HCT116 (cell line): ENCODE measurements around the gene ABCC1. TPM values are rescaled to one million over a fixed set of nuclear protein-coding genes. Genes with fewer than 3 reads are reported as not detected.

Experiments
- ATAC-seq: fragments of 200-7000 bp; cut with Tn5 transposase; 2 replicates; pipeline ENCODE4 v1.9.1; 2020; ENCODE audit warnings: mild to moderate bottlenecking, moderate library complexity
- BruUV-seq: library from RNA; stranded (reverse); fragments of 400-500 nt; replicated peaks from 2 replicates; lab custom pipeline; 2021; lab: Mats Ljungman, UMichigan
- CTCF ChIA-PET: fragments of 300-600 bp; sonication (Branson Sonifier 250); formaldehyde crosslinking; loops from one replicate; lab custom pipeline; 2021; ENCODE audit warnings: antibody characterized with exemption; lab: Charles Lee
- POLR2A ChIA-PET: fragments of 300-600, 350-600 bp; sonication (Branson Sonifier 250); formaldehyde crosslinking; loops from one replicate; lab custom pipeline; 2021; ENCODE audit warnings: antibody characterized with exemption; lab: Charles Lee
- RAD21 ChIA-PET, 2 experiments: fragments of 300-600 bp; sonication (Branson Sonifier 250); formaldehyde crosslinking; loops; one replicate each; lab custom pipeline; 2023; ENCODE audit warnings: low total read pairs in 2 of 2; ENCODE audit not compliant: uncharacterized antibody in 2 of 2, unreplicated experiment in 2 of 2, low non-redundant PET in 1 of 2; lab: Charles Lee
- DNase-seq: peaks from one replicate; pipeline ENCODE4 v3.0.0-alpha.2; 2010; ENCODE audit warnings: low read depth, low spot score
- H2AFZ ChIP-seq: fragments of 200-600 bp; shearing (Covaris generic), sonication (generic); 2 replicates; pipeline ENCODE4 v1.6.1; 2017; ENCODE audit warnings: low read depth, mixed run types, mixed read lengths, antibody characterized with exemption, low read length; ENCODE audit not compliant: poor library complexity, severe bottlenecking
- H3K27ac ChIP-seq: 2 replicates; pipeline ENCODE4 v1.5.1; 2012; ENCODE audit warnings: low read depth, low read length
- H3K27me3 ChIP-seq: fragments of 200-600 bp; sonication (generic); 2 replicates; pipeline ENCODE4 v1.6.1; 2016; ENCODE audit warnings: mixed run types, low read length, mixed read lengths; ENCODE audit not compliant: insufficient read depth
- H3K36me3 ChIP-seq, 2 experiments: fragments of 200-500 bp in 1 of 2; fragments of 200-600 bp in 1 of 2; sonication (Bioruptor generic) in 1 of 2; sonication (generic) in 1 of 2; 2 replicates each; pipeline versions ENCODE4 v1.5.1 to v1.6.1; 2014 to 2016; ENCODE audit warnings: low read length in 2 of 2, inconsistent platforms in 1 of 2, mixed read lengths in 1 of 2, mixed run types in 1 of 2; ENCODE audit not compliant: insufficient read depth in 2 of 2, control insufficient read depth in 1 of 2
- H3K4me1 ChIP-seq, 2 experiments: fragments of 200-600 bp in 1 of 2; sonication (generic) in 1 of 2; 2 replicates each; pipeline versions ENCODE4 v1.5.1 to v1.6.1; 2012 to 2017; ENCODE audit warnings: low read length in 2 of 2, inconsistent platforms in 1 of 2, mild to moderate bottlenecking in 1 of 2, mixed read lengths in 1 of 2, mixed run types in 1 of 2, moderate library complexity in 1 of 2; ENCODE audit not compliant: insufficient read depth in 2 of 2, control insufficient read depth in 1 of 2
- H3K4me2 ChIP-seq: fragments of 200-600 bp; sonication (generic); 2 replicates; pipeline ENCODE4 v1.6.1; 2017; ENCODE audit warnings: mixed run types, low read length, mixed read lengths
- H3K4me3 ChIP-seq, 2 experiments: fragments of 200-600 bp in 1 of 2; sonication (generic) in 1 of 2; replicated peaks in 1 of 2; 2 replicates each; pipeline ENCODE4 v1.5.1; 2011 to 2016; ENCODE audit warnings: low read length in 2 of 2, control low read depth in 1 of 2, low read depth in 1 of 2, mild to moderate bottlenecking in 1 of 2, mixed read lengths in 1 of 2, mixed run types in 1 of 2
- H3K79me2 ChIP-seq: fragments of 200-600 bp; sonication (generic); 2 replicates; pipeline ENCODE4 v1.6.1; 2017; ENCODE audit warnings: mild to moderate bottlenecking, mixed run types, low read length, moderate library complexity, mixed read lengths; ENCODE audit not compliant: insufficient read depth
- H3K9ac ChIP-seq: fragments of 200-600 bp; sonication (generic); 2 replicates; pipeline ENCODE4 v1.6.1; 2016; ENCODE audit warnings: low read length, mixed read lengths
- H3K9me2 ChIP-seq: fragments of 200-600 bp; sonication (generic), shearing (Covaris generic); 2 replicates; pipeline ENCODE4 v1.6.1; 2017; ENCODE audit warnings: mixed run types, mild to moderate bottlenecking, moderate library complexity; ENCODE audit not compliant: insufficient read depth
- H3K9me3 ChIP-seq, 2 experiments: fragments of 200-500 bp in 1 of 2; fragments of 200-600 bp in 1 of 2; sonication (Bioruptor generic) in 1 of 2; sonication (generic) in 1 of 2; 2 replicates each; pipeline ENCODE4 v1.6.1; 2014 to 2017; ENCODE audit warnings: low read length in 2 of 2, mixed read lengths in 2 of 2, inconsistent platforms in 1 of 2, low read depth in 1 of 2, mild to moderate bottlenecking in 1 of 2, mixed run types in 1 of 2, moderate library complexity in 1 of 2; ENCODE audit not compliant: control insufficient read depth in 1 of 2, insufficient read depth in 1 of 2
- H4K20me1 ChIP-seq: fragments of 200-600 bp; sonication (generic), shearing (Covaris generic); 2 replicates; pipeline ENCODE4 v1.6.1; 2017; ENCODE audit warnings: mixed run types, mild to moderate bottlenecking, moderate library complexity; ENCODE audit not compliant: insufficient read depth
- CEBPB ChIP-seq: IDR thresholded peaks from 2 replicates; pipeline ENCODE4 v1.6.1; 2012; ENCODE audit warnings: low read depth
- ELF1 ChIP-seq: IDR thresholded peaks from 2 replicates; pipeline ENCODE4 v1.6.1; 2012; ENCODE audit warnings: low read depth, borderline replicate concordance
- EZH2 ChIP-seq: fragments of 200-600 bp; sonication (generic); IDR thresholded peaks from 2 replicates; pipeline ENCODE4 v1.6.1; 2017; ENCODE audit warnings: antibody characterized with exemption, mixed run types
- EZH2phosphoT487 ChIP-seq: fragments of 200-600 bp; IDR thresholded peaks from 2 replicates; pipeline ENCODE4 v1.6.1; 2018; ENCODE audit warnings: antibody characterized with exemption, borderline replicate concordance
- FOSL1 ChIP-seq: IDR thresholded peaks from 2 replicates; pipeline ENCODE4 v1.6.1; 2012; ENCODE audit warnings: low read depth
- POLR2A ChIP-seq: IDR thresholded peaks from 2 replicates; pipeline ENCODE4 v1.7.0; 2011; ENCODE audit warnings: borderline replicate concordance; ENCODE audit not compliant: insufficient read depth, insufficient read length; ENCODE audit errors: extremely low read depth
- POLR2AphosphoS5 ChIP-seq: IDR thresholded peaks from 2 replicates; pipeline ENCODE4 v1.6.1; 2011; ENCODE audit warnings: mild to moderate bottlenecking, low read depth, low read length, moderate library complexity
- RAD21 ChIP-seq: IDR thresholded peaks from 2 replicates; pipeline ENCODE4 v1.6.1; 2012; ENCODE audit warnings: low read depth, mild to moderate bottlenecking
- YY1 ChIP-seq: IDR thresholded peaks from 2 replicates; pipeline ENCODE4 v1.6.1; 2011; ENCODE audit warnings: low read length, low read depth, moderate library complexity, mild to moderate bottlenecking; ENCODE audit not compliant: insufficient replicate concordance; ENCODE audit errors: extremely low read depth
- ZNF274 ChIP-seq: fragments of 200-500 bp; sonication (Bioruptor generic); IDR thresholded peaks from 2 replicates; pipeline ENCODE4 v1.6.1; 2014; ENCODE audit warnings: mild to moderate bottlenecking, low read depth, low read length, inconsistent platforms
- intact Hi-C: fragments of 100-400 bp; cut with micrococcal nuclease; formaldehyde crosslinking; loops from 2 replicates; pipeline ENCODE4 v1.10.0; 2022
- total RNA-seq: library from RNA; stranded (reverse); gene quantifications from one replicate; pipeline ENCODE4 v1.2.1, GENCODE V29; 2021; ENCODE audit not compliant: unreplicated experiment
- TF ChIP-seq, protein P1 (sequence below): IDR thresholded peaks from 2 replicates; pipeline ENCODE4 v1.6.1; 2011; ENCODE audit warnings: mild to moderate bottlenecking, low read length, moderate library complexity; ENCODE audit not compliant: insufficient replicate concordance; ENCODE audit errors: extremely low read depth

The ABCC1 gene
- total RNA-seq, 1 experiment from 2014 or later: 61.9 TPM

DNA sequence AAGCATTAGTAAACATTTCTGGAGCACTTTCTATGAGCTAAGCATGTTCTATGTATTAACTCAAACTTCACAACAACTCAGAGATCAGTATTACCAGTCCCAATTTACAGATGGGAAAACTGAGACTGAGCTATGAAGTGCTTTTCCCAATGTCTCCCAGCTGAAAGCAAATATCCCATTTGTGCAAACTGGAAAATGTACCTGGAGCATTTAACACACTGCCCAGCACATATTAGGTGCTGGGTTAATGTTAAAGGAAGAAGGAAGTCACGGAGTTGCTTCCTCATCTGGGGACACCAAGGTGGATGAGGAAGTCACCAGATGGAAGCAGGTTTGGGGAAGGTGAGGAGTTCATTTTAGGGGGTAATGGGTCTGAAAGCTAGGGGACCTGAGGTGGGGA, 207.8 kb downstream of the ABCC1 start:
- ChIA-PET POLR2A (no interaction called here), RAD21 (no interaction called here), CTCF (interaction anchor here (1.0 kb wide), 1 partner anchor 14 kb away, joined by 4 read pairs; no protein-coding TSS in a partner anchor)
- no peak for TF ChIP-seq CEBPB
- no peak for TF ChIP-seq ELF1
- TF ChIP-seq YY1: no peak
- no peak for TF ChIP-seq EZH2
- no peak for TF ChIP-seq RAD21
- TF ChIP-seq ZNF274: no peak
- TF ChIP-seq, protein P1, sequence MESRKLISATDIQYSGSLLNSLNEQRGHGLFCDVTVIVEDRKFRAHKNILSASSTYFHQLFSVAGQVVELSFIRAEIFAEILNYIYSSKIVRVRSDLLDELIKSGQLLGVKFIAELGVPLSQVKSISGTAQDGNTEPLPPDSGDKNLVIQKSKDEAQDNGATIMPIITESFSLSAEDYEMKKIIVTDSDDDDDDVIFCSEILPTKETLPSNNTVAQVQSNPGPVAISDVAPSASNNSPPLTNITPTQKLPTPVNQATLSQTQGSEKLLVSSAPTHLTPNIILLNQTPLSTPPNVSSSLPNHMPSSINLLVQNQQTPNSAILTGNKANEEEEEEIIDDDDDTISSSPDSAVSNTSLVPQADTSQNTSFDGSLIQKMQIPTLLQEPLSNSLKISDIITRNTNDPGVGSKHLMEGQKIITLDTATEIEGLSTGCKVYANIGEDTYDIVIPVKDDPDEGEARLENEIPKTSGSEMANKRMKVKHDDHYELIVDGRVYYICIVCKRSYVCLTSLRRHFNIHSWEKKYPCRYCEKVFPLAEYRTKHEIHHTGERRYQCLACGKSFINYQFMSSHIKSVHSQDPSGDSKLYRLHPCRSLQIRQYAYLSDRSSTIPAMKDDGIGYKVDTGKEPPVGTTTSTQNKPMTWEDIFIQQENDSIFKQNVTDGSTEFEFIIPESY: no peak
- no peak for TF ChIP-seq POLR2A
- TF ChIP-seq EZH2phosphoT487: no peak
- no peak for TF ChIP-seq FOSL1
- no peak for TF ChIP-seq POLR2AphosphoS5
- Histone ChIP-seq H3K9ac (no peak overlapping the region), H3K36me3 (no peaks in the 10 kb centered on the region), H3K4me1 (no peaks in the 10 kb centered on the region), H3K9me3 (no peaks in the 10 kb centered on the region), H4K20me1 (no peaks in the 10 kb centered on the region), H3K4me3 (no peak overlapping the region), H3K27me3 (no peaks in the 10 kb centered on the region), H3K4me2 (no peak overlapping the region), H3K27ac (no peak overlapping the region), H3K79me2 (no peaks in the 10 kb centered on the region), H3K9me2 (no peaks in the 10 kb centered on the region), H2AFZ (no peak overlapping the region)
- BruUV-seq: no TSS peak
- ATAC-seq: no peak
- DNase-seq: no peak
- intact Hi-C loops: no loop called here
